GM12878 (cell line): ENCODE results near the gene HOATZ. TPM values are rescaled to one million over a fixed set of nuclear protein-coding genes. Genes with fewer than 3 reads are reported as not detected.
A peak's percentile ranks its signal among the peaks of the same experiment; 100 is the strongest.

ENCODE experiments used
- ATAC-seq: fragments of 200-7000 bp; cut with Tn5 transposase; 3 replicates; pipeline ENCODE4 v1.9.1; 2020; ENCODE audit warnings: mild to moderate bottlenecking, moderate library complexity
- BruUV-seq: library from RNA; stranded (reverse); fragments of 400-500 nt; replicated peaks from 2 replicates; lab custom pipeline; 2021; lab: Mats Ljungman, UMichigan
- CTCF ChIA-PET: fragments of 300-600 bp; sonication (Branson Sonifier 250); formaldehyde crosslinking; extraction: SDS; loops from one replicate; lab custom pipeline; 2021; ENCODE audit warnings: inconsistent platforms; lab: Yijun Ruan, JAX
- POLR2A ChIA-PET: fragments of 350-600 bp; formaldehyde crosslinking; extraction: SDS; loops from one replicate; lab custom pipeline; 2021; ENCODE audit warnings: inconsistent platforms; lab: Charles Lee
- RAD21 ChIA-PET: fragments of 300-600 bp; sonication (Branson Sonifier 250); formaldehyde crosslinking; loops from one replicate; lab custom pipeline; 2023; ENCODE audit warnings: antibody characterized with exemption; ENCODE audit not compliant: unreplicated experiment; lab: Charles Lee
- SMC1A ChIA-PET: fragments of 300-600 bp; sonication (Branson Sonifier 250); formaldehyde crosslinking; loops from one replicate; lab custom pipeline; 2023; ENCODE audit not compliant: unreplicated experiment, uncharacterized antibody; lab: Charles Lee
- DNase-seq: peaks from one replicate; pipeline ENCODE4 v3.0.0-alpha.2; 2011; ENCODE audit warnings: low read depth, low spot score
- FAIRE-seq: peaks from 3 replicates; lab custom pipeline; 2011; peaks lifted over from hg19 to GRCh38; lab: Jason Lieb, UNC
- H2AFZ ChIP-seq: 2 replicates; pipeline ENCODE4 v1.6.0; 2011; ENCODE audit warnings: low read depth, low read length, control low read depth; ENCODE audit not compliant: control insufficient read depth
- H3K27ac ChIP-seq: 2 replicates; pipeline ENCODE4 v1.5.1; 2011; ENCODE audit warnings: control low read depth; ENCODE audit not compliant: control insufficient read depth, insufficient read depth
- H3K27me3 ChIP-seq, 2 experiments: replicated peaks in 1 of 2; 2 replicates each; pipeline versions ENCODE4 v1.6.0 to v1.6.1; 2011; ENCODE audit warnings: low read length in 1 of 2; ENCODE audit not compliant: control insufficient read depth in 2 of 2, insufficient read depth in 2 of 2
- H3K36me3 ChIP-seq, 2 experiments: 2 replicates each; pipeline ENCODE4 v1.5.1; 2011; ENCODE audit warnings: low read length in 1 of 2; ENCODE audit not compliant: control insufficient read depth in 2 of 2, insufficient read depth in 2 of 2
- H3K4me1 ChIP-seq: 2 replicates; pipeline ENCODE4 v1.6.1; 2011; ENCODE audit warnings: mild to moderate bottlenecking, low read length, moderate library complexity, mixed read lengths; ENCODE audit not compliant: control insufficient read depth, insufficient read depth
- H3K4me2 ChIP-seq: 2 replicates; pipeline ENCODE4 v1.6.0; 2011; ENCODE audit warnings: control low read depth; ENCODE audit not compliant: control insufficient read depth, insufficient read depth
- H3K4me3 ChIP-seq: fragments of 200-600 bp; sonication (generic); 2 replicates; pipeline ENCODE4 v1.5.1; 2016
- H3K79me2 ChIP-seq: 2 replicates; pipeline ENCODE4 v1.6.0; 2011; ENCODE audit warnings: low read length; ENCODE audit not compliant: control insufficient read depth, insufficient read depth
- H3K9ac ChIP-seq: 2 replicates; pipeline ENCODE4 v1.8.0; 2011; ENCODE audit warnings: low read length, control low read depth, mixed read lengths; ENCODE audit not compliant: control insufficient read depth, insufficient read depth
- H3K9me3 ChIP-seq: replicated peaks from 3 replicates; pipeline ENCODE4 v1.5.1; 2011; ENCODE audit warnings: mild to moderate bottlenecking, low read length; ENCODE audit not compliant: control insufficient read depth, insufficient read depth
- H4K20me1 ChIP-seq: 2 replicates; pipeline ENCODE4 v1.6.0; 2011; ENCODE audit not compliant: control insufficient read depth, insufficient read depth
- JUND ChIP-seq: IDR thresholded peaks from 2 replicates; pipeline ENCODE4 v1.6.1; 2012; ENCODE audit warnings: low read depth, mild to moderate bottlenecking, low read length, improper control_type of control experiment, moderate library complexity
- RAD21 ChIP-seq: IDR thresholded peaks from 2 replicates; pipeline ENCODE4 v1.6.1; 2011; ENCODE audit warnings: mild to moderate bottlenecking, low read depth, low read length, moderate library complexity; ENCODE audit not compliant: insufficient read depth
- SMC3 ChIP-seq: IDR thresholded peaks from 2 replicates; pipeline ENCODE4 v1.6.1; 2011; ENCODE audit warnings: low read length, improper control_type of control experiment, borderline replicate concordance
- WGBS: methylation state at CpG from one replicate; pipeline ENCODE4 v1.1.6; 2016; ENCODE audit warnings: low lambda C conversion rate; ENCODE audit not compliant: insufficient replicate concordance, insufficient coverage; ENCODE audit errors: missing lambda C conversion rate; 5-methylcytosine and 5-hydroxymethylcytosine counted together
- in situ Hi-C: fragments of 300-500 bp; cut with MboI; formaldehyde crosslinking; loops from 9 replicates; pipeline ENCODE4 v1.14.3; 2018; ENCODE audit warnings: mixed read lengths
- intact Hi-C: fragments of 100-400 bp; cut with micrococcal nuclease; formaldehyde crosslinking; loops from one replicate; pipeline ENCODE4 v1.14.2; 2022; ENCODE audit not compliant: unreplicated experiment
- polyA plus RNA-seq, 11 experiments: library from polyadenylated mRNA; depleted of rRNA in 4 of 11; unstranded in 6 of 11; stranded (reverse) in 5 of 11; fragments of >200 nt; fragmentation: Nextera tagmentation in 4 of 11; fragmentation: Illumina TruSeq in 1 of 11; extraction: Ambion mirVana in 4 of 11; extraction: Trizol in 1 of 11; gene quantifications; 1 replicate in 1 of 11; 2 replicates in 10 of 11; pipeline versions ENCODE4 v1.2.1 to v1.2.3, GENCODE V29; 2011 to 2016; ENCODE audit warnings: inconsistent platforms in 2 of 11, missing spikeins in 2 of 11, low read depth in 1 of 11
- total RNA-seq, 4 experiments: library from RNA; depleted of rRNA in 3 of 4; stranded (reverse); fragments of >200 nt in 3 of 4; fragmentation: Illumina TruSeq in 1 of 4; extraction: Trizol in 1 of 4; gene quantifications; 2 replicates each; pipeline versions ENCODE4 v1.2.1 to v1.2.3, GENCODE V29; 2013 to 2021
- TF ChIP-seq, protein P1 (sequence below), 3 experiments: IDR thresholded peaks in 2 of 3; conservative IDR thresholded peaks in 1 of 3; 2 replicates each; pipeline ENCODE4 v1.5.1; 2011; ENCODE audit warnings: low read depth in 3 of 3, low read length in 3 of 3, mild to moderate bottlenecking in 3 of 3, control low read depth in 2 of 3, moderate library complexity in 2 of 3, inconsistent platforms in 1 of 3, mixed read lengths in 1 of 3; ENCODE audit not compliant: control insufficient read depth in 2 of 3, insufficient read depth in 1 of 3; ENCODE audit errors: extremely low read depth in 1 of 3

The HOATZ gene
- total and polyA plus RNA-seq, 10 of the 15 experiments (the other 5 are each of a cell fraction or from before 2014, with no cell fraction given) = 0.28 TPM; not detected in 9

DNA sequence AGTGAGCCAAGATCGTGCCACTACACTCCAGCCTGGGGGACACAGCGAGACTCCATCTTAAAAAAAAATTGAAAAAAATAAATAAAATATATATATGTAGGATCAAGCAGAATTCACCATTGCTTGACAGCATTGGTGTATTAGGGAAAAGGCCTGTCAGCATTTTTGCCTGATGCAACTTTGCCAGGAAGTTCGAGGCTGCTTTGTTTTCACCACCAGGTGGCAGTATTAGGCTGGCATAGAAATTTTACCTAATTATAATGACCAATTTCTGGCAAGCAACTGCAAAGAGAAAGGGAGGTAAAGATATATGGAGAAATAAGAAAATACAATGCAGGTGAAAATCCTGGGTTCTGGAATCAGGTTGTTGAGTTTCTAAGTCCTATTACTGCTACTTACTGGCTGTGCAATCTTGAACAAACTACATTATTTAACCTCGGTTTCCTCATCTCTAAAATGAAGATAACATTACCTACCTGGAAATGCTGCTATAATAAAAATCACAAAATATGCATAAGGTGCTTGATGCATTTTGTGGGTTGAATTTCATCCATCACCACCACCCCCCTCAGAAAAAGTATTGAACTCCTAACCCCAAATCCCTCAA, 50.6 kb downstream of the HOATZ start:
- TF ChIP-seq SMC3 = peak; percentile 77
- TF ChIP-seq, protein P1, sequence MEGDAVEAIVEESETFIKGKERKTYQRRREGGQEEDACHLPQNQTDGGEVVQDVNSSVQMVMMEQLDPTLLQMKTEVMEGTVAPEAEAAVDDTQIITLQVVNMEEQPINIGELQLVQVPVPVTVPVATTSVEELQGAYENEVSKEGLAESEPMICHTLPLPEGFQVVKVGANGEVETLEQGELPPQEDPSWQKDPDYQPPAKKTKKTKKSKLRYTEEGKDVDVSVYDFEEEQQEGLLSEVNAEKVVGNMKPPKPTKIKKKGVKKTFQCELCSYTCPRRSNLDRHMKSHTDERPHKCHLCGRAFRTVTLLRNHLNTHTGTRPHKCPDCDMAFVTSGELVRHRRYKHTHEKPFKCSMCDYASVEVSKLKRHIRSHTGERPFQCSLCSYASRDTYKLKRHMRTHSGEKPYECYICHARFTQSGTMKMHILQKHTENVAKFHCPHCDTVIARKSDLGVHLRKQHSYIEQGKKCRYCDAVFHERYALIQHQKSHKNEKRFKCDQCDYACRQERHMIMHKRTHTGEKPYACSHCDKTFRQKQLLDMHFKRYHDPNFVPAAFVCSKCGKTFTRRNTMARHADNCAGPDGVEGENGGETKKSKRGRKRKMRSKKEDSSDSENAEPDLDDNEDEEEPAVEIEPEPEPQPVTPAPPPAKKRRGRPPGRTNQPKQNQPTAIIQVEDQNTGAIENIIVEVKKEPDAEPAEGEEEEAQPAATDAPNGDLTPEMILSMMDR (IDR thresholded peaks at IDR 0.05 in 2 of 3, conservative IDR thresholded peaks at IDR 0.05 in 1 of 3; ENCODE audit: control insufficient read depth in 2 of 3, extremely low read depth in 1 of 3, insufficient read depth in 1 of 3, low read depth in 3 of 3, low read length in 3 of 3) = peak; percentile 73 to 86 (median 83)
- TF ChIP-seq RAD21 = peak; percentile 89
- no peak for TF ChIP-seq JUND
- Histone ChIP-seq H3K4me2 (no peak overlapping the region), H3K36me3 (no peaks in the 10 kb centered on the region), H3K9me3 (no peaks in the 10 kb centered on the region), H3K4me3 (no peak overlapping the region), H3K79me2 (no peaks in the 10 kb centered on the region), H3K4me1 (no peaks in the 10 kb centered on the region), H3K27me3 (no peaks in the 10 kb centered on the region), H4K20me1 (no peaks in the 10 kb centered on the region), H3K27ac (no peak overlapping the region), H2AFZ (no peak overlapping the region), H3K9ac (no peak overlapping the region)
- in situ Hi-C loops (no loop called here), intact Hi-C loops (loop anchor here (1.0 to 10.0 kb wide), 3 partner anchors 212 to 420 kb away; no protein-coding TSS in a partner anchor)
- ATAC-seq = peak; percentile 75
- WGBS = 50% methylated on average over 4 of the region's 4 CpGs
- peak; percentile 32 for DNase-seq
- ChIA-PET POLR2A (interaction anchor here (0.7 kb wide), 1 partner anchor 1426 kb away, joined by 4 read pairs; no protein-coding TSS in a partner anchor), SMC1A (interaction anchor here (1.6 to 1.8 kb wide), 3 partner anchors 21 to 277 kb away, joined by 4 to 8 read pairs (median 7); no protein-coding TSS in a partner anchor), CTCF (interaction anchor here (0.9 to 5.0 kb wide), 12 partner anchors 8 to 212 kb away, joined by 3 to 26 read pairs (median 4); partner anchors contain the start of gene PPP2R1B), RAD21 (interaction anchor here (0.7 to 1.8 kb wide), 2 partner anchors 110 to 211 kb away, joined by 3 to 8 read pairs; no protein-coding TSS in a partner anchor)
- no TSS peak for BruUV-seq
- peak; percentile 61 for FAIRE-seq
